ENCODE results near the gene MPV17. TPM values are rescaled to one million over a fixed set of nuclear protein-coding genes. Genes with fewer than 3 reads are reported as not detected.

The MPV17 gene, protein sequence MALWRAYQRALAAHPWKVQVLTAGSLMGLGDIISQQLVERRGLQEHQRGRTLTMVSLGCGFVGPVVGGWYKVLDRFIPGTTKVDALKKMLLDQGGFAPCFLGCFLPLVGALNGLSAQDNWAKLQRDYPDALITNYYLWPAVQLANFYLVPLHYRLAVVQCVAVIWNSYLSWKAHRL
- total RNA-seq (10 to 100 TPM; 24.8 to 38.0 (median 32.0) TPM), polyA plus RNA-seq (10 to 100 TPM; 57.3 to 71.8 TPM)

DNA sequence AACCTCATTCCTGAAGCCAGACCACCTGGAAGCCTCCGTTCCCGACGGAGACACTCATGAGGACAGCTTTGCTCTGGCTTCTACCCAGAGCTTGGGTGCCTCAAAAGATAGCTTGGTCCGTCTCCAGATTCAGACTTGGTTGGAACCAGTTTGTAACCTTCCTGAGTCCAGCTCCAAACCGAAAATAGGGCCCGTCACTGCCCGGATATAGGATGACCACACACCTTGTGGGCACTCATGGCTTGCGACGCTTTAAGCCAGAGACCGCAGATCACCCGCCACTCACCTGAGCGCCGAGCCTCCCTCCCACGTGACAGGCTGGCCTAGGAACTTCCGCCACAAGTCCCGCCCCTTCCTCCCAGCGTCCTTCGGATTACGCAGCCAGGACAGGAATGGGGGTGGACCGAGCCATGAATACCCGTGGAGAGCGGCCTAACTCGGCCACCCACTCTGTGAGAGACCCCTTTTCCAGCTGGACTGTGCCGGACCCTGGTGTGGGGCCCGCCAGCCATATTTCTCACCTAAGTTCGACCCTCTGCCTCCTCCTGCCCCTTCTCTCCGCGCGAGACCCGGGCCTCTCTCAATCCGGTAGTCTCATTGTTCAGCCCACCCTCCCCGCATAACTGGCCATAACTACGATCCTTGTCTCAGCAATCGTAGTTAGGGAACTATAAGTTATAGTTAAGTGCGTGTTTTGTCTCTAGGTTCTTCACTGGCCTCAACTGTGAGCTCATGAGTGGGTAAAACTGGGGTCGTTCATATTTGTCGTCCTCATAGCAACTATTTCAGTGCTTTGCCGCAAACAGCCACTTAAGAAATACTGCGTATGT is at the start of gene MPV17:
TSS of gene MPV17 (minus strand) at position 332 of the 830 bp plus-strand sequence. CDS start 580 bp downstream, outside the sequence.
- Histone ChIP-seq H3K9me3 (no peaks in the 10 kb centered on the region), H3K4me1 (peaks cover 8 to 26% (median 21%) of the 10 kb centered on the region in 3 donors), H3K27me3 (no peaks in the 10 kb centered on the region), H3K27ac (peak within 1 kb of the TSS; percentile 93 to 95 (median 94)), H3K36me3 (peaks cover 0 to 14% (median 0%) of the 10 kb centered on the region in 3 donors), H3K4me3 (peak within 1 kb of the TSS; percentile 71 to 82 (median 77))
- TF ChIP-seq, protein P1, sequence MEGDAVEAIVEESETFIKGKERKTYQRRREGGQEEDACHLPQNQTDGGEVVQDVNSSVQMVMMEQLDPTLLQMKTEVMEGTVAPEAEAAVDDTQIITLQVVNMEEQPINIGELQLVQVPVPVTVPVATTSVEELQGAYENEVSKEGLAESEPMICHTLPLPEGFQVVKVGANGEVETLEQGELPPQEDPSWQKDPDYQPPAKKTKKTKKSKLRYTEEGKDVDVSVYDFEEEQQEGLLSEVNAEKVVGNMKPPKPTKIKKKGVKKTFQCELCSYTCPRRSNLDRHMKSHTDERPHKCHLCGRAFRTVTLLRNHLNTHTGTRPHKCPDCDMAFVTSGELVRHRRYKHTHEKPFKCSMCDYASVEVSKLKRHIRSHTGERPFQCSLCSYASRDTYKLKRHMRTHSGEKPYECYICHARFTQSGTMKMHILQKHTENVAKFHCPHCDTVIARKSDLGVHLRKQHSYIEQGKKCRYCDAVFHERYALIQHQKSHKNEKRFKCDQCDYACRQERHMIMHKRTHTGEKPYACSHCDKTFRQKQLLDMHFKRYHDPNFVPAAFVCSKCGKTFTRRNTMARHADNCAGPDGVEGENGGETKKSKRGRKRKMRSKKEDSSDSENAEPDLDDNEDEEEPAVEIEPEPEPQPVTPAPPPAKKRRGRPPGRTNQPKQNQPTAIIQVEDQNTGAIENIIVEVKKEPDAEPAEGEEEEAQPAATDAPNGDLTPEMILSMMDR (IDR thresholded peaks at IDR 0.05) = no peak
- 0% methylated on average over 39 of the region's 39 CpGs for WGBS, 2 donors
- ATAC-seq = peak; percentile 88 to 96 (median 96)
- intact Hi-C loops (cut with DNase I) = no loop called here
- DNase-seq = peak; percentile 91 to 97 (median 94)
- no peak for FAIRE-seq

DNA sequence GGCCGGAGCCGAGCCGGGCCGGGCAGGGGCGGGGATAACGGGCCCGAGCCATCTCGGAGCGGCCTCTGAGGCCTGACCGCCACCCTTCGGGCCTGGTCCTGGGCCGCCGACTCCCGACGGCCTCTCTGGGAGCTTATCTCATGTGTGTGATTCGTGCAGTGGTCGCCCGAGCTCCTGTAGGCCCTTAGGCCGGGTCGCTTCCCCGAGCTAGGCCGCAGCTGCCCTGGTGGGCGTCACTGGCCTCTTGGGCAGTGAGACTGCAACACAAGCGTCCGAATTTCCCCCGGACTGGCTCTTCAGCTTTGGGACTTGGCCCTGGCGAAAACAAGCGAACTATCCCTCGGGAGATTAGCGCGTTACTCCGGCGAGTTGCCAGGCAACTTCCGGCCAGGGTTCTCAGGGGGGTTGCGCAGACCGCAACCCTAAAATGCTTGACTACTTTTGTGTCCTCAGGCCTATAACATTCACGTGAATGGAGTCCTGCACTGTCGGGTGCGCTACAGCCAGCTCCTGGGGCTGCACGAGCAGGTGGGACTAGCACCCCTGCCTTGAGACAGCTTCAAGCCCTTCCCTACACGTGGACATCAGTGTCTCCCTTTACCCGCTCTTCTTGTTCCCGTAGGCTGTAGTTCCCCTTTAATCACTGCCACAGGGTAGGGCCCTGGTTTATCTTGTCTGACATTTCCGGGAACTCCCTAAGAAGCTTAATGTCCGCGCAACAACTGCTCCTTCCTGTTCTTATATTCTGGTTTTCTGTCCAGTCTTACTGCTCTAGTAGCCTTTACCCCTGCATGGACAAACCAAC is 48.1 kb upstream of the MPV17 start:
- peak overlapping the region; percentile 66 to 94 (median 82) for H3K4me3 ChIP-seq
- no peaks in the 10 kb centered on the region for H3K9me3 ChIP-seq
- peaks cover 0 to 51% (median 38%) of the 10 kb centered on the region in 3 donors for H3K36me3 ChIP-seq
- H3K27me3 ChIP-seq = no peaks in the 10 kb centered on the region
- ATAC-seq = peak; percentile 33 to 52 (median 49)
- no peak for FAIRE-seq
- H3K4me1 ChIP-seq = peaks cover 16 to 23% (median 19%) of the 10 kb centered on the region in 3 donors
- peak overlapping the region; percentile 57 to 90 (median 62) for H3K27ac ChIP-seq
- TF ChIP-seq, protein P1 (IDR thresholded peaks at IDR 0.05) = no peak
- WGBS, 2 donors = 0 to 1% methylated on average over 45 to 46 of the region's 46 CpGs
- intact Hi-C loops (cut with DNase I) = no loop called here
- DNase-seq = peak in 2 of 6 donors; percentile 23 to 43

DNA sequence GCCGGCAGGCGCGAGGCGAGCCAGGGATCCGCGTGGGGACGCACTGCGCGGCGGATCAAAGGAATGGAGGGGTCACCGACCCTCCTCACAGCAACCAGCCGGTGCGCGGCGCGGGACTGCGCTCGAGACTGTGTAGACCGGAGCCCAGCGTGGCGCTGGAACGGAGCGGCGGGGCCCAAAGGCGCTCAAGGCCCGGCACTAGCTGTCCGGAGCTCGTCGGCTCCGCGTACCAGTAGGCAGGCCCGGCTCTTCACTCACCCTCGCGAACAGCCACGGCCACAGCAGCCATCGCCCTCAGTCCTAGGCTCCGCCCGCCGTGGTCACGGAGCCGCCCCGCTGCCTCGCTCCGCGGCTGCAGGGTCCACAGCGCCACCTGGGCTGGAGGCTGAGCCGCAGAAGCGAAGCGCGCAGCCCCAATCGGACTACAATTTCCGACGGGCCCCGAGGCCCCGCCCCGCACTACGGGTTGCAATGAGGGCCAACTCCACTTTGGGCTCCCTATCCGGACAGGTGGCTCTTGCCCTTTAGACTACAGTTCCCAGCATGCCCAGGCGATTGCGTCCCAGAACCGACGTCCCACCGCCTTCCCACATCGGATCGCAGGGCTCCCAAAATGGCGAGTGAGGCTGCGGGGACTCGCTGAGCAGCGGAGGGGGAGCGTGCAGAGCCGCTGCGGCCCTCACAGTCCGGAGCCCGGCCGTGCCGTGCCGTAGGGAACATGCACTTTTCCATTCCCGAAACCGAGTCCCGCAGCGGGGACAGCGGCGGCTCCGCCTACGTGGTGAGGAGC is 47.3 kb upstream of the MPV17 start, which contains the start of the genes EIF2B4 and SNX17:
TSS of gene EIF2B4 (minus strand) at position 313 of the 790 bp plus-strand sequence. CDS start at position 289, 24 bp downstream.
TSS of gene SNX17 (plus strand) at position 591 of the 790 bp plus-strand sequence. CDS start at position 719, 128 bp downstream.
- intact Hi-C loops (cut with DNase I) = no loop called here
- FAIRE-seq (peak; percentile 59), ATAC-seq (peak; percentile 92 to 96 (median 93)), DNase-seq (peak; percentile 98 to 100 (median 99))
- H3K4me1 ChIP-seq = peaks cover 16 to 23% (median 19%) of the 10 kb centered on the region in 3 donors
- TF ChIP-seq, protein P1 (IDR thresholded peaks at IDR 0.05) = peak in 3 of 4 donors; percentile 45 to 58 (median 53)
- no peaks in the 10 kb centered on the region for H3K27me3 ChIP-seq
- H3K27ac ChIP-seq = peak within 1 kb of the TSS; percentile 86 to 91 (median 88)
- peak within 1 kb of the TSS; percentile 66 to 94 (median 82) for H3K4me3 ChIP-seq
- no peaks in the 10 kb centered on the region for H3K9me3 ChIP-seq
- peaks cover 0 to 48% (median 37%) of the 10 kb centered on the region in 3 donors for H3K36me3 ChIP-seq
- WGBS, 2 donors = 0% methylated on average over 82 to 85 of the region's 85 CpGs

DNA sequence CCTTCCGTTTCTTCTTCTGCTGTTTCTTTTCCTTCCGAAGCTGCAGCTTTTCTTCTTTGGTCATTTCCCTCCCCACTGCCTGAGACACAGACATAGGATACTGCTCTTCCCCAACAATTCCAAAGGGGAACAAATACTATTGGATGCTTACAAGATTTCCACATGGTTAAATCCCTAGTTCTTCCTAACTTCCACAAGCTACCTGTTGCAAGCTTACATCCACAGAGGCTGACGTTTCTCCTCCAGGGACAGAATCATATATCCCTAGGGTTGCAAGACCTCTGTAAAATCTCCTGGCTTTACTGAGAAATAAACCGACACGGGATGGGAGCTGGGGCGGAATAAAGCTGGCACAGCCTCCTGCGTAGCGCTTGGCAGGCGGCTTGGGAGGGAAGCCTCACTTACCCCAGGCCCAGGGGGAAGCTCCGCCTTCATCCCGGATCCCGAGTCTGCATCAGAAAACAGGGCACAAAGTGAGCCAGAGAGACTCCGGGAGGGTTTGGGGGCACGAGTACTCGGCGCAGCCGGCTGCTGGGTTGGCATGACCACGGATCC is 46.7 kb upstream of the MPV17 start:
- ATAC-seq (peak; percentile 33 to 60 (median 46)), FAIRE-seq (no peak), DNase-seq (no peak)
- Histone ChIP-seq H3K4me1 (peaks cover 16 to 23% (median 19%) of the 10 kb centered on the region in 3 donors), H3K4me3 (peak overlapping the region; percentile 60 to 94 (median 75)), H3K27ac (peak overlapping the region; percentile 86 to 91 (median 88)), H3K9me3 (no peaks in the 10 kb centered on the region), H3K36me3 (peaks cover 0 to 46% (median 31%) of the 10 kb centered on the region in 3 donors), H3K27me3 (no peaks in the 10 kb centered on the region)
- intact Hi-C loops (cut with DNase I) = no loop called here
- TF ChIP-seq, protein P1 (IDR thresholded peaks at IDR 0.05) = no peak
- WGBS, 2 donors = 1 to 3% methylated on average over 18 of the region's 18 CpGs

Data from pancreas (tissue), 10 donors.